Activated naive CD8-positive, alpha-beta T cell treated with anti-CD3 and anti-CD28 coated beads for 36 hours (primary cell): Measurements from ENCODE around the gene TLCD2. TPM values are rescaled to one million over a fixed set of nuclear protein-coding genes. Genes with fewer than 3 reads are reported as not detected.
"Not testable (repeated sequence)": the region's sequence is repeated elsewhere in the genome, so short reads cannot be mapped to it uniquely, and the experiment has no call there.

Experiments
- DNase-seq: peaks from one replicate; pipeline ENCODE4 v3.0.0; 2021
- H3K27ac Mint-ChIP-seq: one replicate; pipeline ENCODE4 v1.8.0; 2022; ENCODE audit warnings: mild to moderate bottlenecking, moderate library complexity, mixed read lengths
- H3K27me3 Mint-ChIP-seq: one replicate; pipeline ENCODE4 v1.8.0; 2022; ENCODE audit warnings: mild to moderate bottlenecking, mixed read lengths
- H3K36me3 Mint-ChIP-seq: one replicate; pipeline ENCODE4 v1.8.0; 2021; ENCODE audit warnings: mild to moderate bottlenecking, mixed read lengths
- H3K4me1 Mint-ChIP-seq: one replicate; pipeline ENCODE4 v1.8.0; 2021; ENCODE audit warnings: mixed read lengths
- H3K4me3 Mint-ChIP-seq: one replicate; pipeline ENCODE4 v1.8.0; 2022; ENCODE audit warnings: mild to moderate bottlenecking, moderate library complexity, mixed read lengths
- H3K9me3 Mint-ChIP-seq: one replicate; pipeline ENCODE4 v1.8.0; 2022; ENCODE audit warnings: mixed read lengths
- total RNA-seq, 2 experiments: library from RNA; stranded (reverse); gene quantifications; one replicate each; pipeline ENCODE4 v1.2.3, GENCODE V29; 2021

The TLCD2 gene
- total RNA-seq, 2 experiments from 2014 or later, result 0.04 to 0.06 TPM

DNA sequence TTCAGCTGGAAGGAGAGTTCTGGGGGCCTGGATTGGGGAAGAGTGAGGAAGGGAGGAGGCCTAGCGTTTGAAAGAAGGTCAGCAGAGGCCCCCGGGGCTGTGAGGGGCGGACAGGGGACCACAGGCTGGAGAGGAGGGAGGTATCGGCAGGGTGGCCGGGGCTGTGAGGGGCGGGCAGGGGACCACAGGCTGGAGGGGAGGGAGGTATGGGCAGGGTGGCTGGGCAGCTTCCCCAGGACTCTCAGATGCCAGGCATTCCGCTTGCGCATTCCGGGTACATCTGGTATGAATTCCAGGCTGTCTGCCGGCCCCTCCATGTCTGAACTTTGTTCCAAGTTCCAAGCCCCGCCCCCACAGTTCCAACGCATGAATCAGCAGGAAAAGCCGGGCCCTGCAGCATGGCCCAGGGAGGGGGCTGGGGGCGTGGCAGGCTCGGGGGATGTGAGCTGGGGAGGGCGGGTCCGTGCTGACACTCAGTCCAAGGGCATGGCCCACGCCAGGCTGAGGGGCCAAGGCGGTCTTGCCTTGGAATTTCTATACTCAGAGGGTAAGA, 4.3 kb upstream of the TLCD2 start:
- no peaks in the 10 kb centered on the region for H3K36me3 Mint-ChIP-seq
- DNase-seq, result peak; percentile 31
- H3K4me1 Mint-ChIP-seq, result peaks cover 26% of the 10 kb centered on the region
- no peak overlapping the region for H3K27ac Mint-ChIP-seq
- H3K4me3 Mint-ChIP-seq, result peak overlapping the region; percentile 35
- H3K9me3 Mint-ChIP-seq, result no peaks in the 10 kb centered on the region
- peaks cover 30% of the 10 kb centered on the region for H3K27me3 Mint-ChIP-seq

DNA sequence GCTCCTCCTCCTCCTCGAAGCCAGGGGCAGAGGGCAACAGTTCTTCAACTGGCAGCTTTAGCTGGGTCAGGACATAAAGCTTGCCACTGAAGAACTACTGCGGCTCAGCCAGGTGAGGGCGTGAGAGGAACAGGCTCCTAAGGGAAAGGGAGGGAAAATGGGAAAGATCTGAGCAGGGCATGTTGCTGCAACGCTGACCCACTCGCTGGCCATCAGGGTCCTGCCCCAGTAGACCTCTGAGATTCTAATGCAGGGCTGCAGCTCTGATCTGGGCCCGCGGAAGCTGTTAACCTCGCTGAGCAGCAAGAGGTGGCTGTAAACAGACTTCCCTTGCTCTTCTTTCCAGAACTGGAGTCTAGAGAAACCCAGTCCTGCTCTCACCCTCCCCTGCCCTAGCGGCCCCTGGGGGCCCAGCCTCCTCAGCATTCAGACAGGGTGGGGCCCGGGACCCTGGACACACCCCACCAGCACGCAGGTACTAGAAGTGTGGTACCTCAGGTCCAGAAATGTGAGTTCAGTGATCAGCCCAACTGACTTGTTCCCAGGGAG, 3.8 kb upstream of the TLCD2 start:
- no peaks in the 10 kb centered on the region for H3K9me3 Mint-ChIP-seq
- peaks cover 35% of the 10 kb centered on the region for H3K27me3 Mint-ChIP-seq
- H3K36me3 Mint-ChIP-seq, result no peaks in the 10 kb centered on the region
- H3K27ac Mint-ChIP-seq, result no peak overlapping the region
- H3K4me3 Mint-ChIP-seq, result peak overlapping the region; percentile 35
- no peak for DNase-seq
- H3K4me1 Mint-ChIP-seq, result peaks cover 27% of the 10 kb centered on the region

DNA sequence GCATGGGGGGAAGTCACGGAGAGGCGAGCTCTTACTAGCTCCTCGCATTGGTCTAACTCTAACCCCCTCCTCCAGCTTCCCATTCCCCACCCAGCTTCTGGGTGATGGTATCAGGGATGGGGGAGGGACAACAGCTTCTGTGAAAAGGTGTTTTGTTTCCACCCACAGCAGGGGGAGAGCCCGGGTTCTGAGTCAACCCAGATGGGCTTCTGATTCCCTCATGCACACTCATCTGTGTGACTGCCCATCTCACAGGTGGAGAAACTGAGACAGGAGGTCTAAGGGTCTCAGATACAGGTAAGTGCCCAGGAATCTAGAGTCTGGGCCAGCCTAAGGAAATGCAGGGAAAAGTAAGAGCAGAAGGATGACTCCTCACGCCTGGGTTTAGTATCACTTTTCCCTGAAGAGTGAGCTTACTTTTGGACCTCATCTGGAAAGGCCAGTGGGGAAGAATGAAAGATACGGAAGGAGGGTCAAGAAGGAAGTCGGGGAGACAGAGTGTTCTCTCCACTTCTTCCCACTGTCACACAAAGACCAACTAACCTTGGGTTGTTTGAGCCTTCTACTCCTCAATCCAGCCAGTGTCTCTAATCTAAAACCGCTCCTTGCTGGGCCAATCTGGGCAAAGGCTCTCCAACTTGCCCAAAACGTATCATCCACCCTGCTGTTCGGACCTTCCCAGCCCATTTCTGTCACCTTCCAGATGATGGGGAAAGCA, 3.1 kb upstream of the TLCD2 start:
- Mint-ChIP-seq H3K4me3 (no peak overlapping the region), H3K4me1 (peaks cover 29% of the 10 kb centered on the region), H3K27me3 (peaks cover 38% of the 10 kb centered on the region), H3K9me3 (no peaks in the 10 kb centered on the region), H3K27ac (no peak overlapping the region), H3K36me3 (no peaks in the 10 kb centered on the region)
- DNase-seq, result no peak

- Mint-ChIP-seq H3K27ac (no peak overlapping the region), H3K4me3 (no peak overlapping the region), H3K9me3 (no peaks in the 10 kb centered on the region), H3K27me3 (peaks cover 46% of the 10 kb centered on the region), H3K36me3 (no peaks in the 10 kb centered on the region), H3K4me1 (peaks cover 24% of the 10 kb centered on the region)
- DNase-seq, result no peak
Measured at GRCh38 chr17:1712271-1712670, 2.1 kb upstream of the TLCD2 start.

- DNase-seq, result no peak
- H3K27ac Mint-ChIP-seq, result no peak overlapping the region
- H3K36me3 Mint-ChIP-seq, result no peaks in the 10 kb centered on the region
- H3K9me3 Mint-ChIP-seq, result no peaks in the 10 kb centered on the region
- H3K27me3 Mint-ChIP-seq, result peaks cover 49% of the 10 kb centered on the region
- H3K4me1 Mint-ChIP-seq, result peaks cover 19% of the 10 kb centered on the region
- H3K4me3 Mint-ChIP-seq, result no peak overlapping the region
Measured at GRCh38 chr17:1711804-1712203, 1.6 kb upstream of the TLCD2 start.

- Mint-ChIP-seq H3K27me3 (peaks cover 53% of the 10 kb centered on the region), H3K9me3 (no peaks in the 10 kb centered on the region), H3K4me1 (peaks cover 18% of the 10 kb centered on the region)
Measured at GRCh38 chr17:1710807-1711553, 803 bp upstream of the TLCD2 start.

GRCh38 chr17:1709403-1709951, 700 bp downstream of the TLCD2 start:
- Mint-ChIP-seq H3K4me3 (no peak overlapping the region), H3K27me3 (peaks cover 58% of the 10 kb centered on the region), H3K27ac (no peak overlapping the region)

More at GRCh38 chr17:1710807-1711553, 803 bp upstream of the TLCD2 start:
- no peak overlapping the region for H3K27ac Mint-ChIP-seq
- H3K4me3 Mint-ChIP-seq, result peak overlapping the region; percentile 50
- DNase-seq, result no peak
- no peaks in the 10 kb centered on the region for H3K36me3 Mint-ChIP-seq

GRCh38 chr17:1708791-1709346, 1.3 kb downstream of the TLCD2 start:
- Mint-ChIP-seq H3K4me1 (peaks cover 12% of the 10 kb centered on the region), H3K4me3 (peak overlapping the region; percentile 8), H3K27me3 (peaks cover 52% of the 10 kb centered on the region)
- DNase-seq, H3K36me3 Mint-ChIP-seq, H3K27ac Mint-ChIP-seq, H3K9me3 Mint-ChIP-seq: not testable (repeated sequence)

More at GRCh38 chr17:1709403-1709951, 700 bp downstream of the TLCD2 start:
- no peak for DNase-seq
- H3K36me3 Mint-ChIP-seq, result no peaks in the 10 kb centered on the region
- H3K9me3 Mint-ChIP-seq, result no peaks in the 10 kb centered on the region
- peaks cover 14% of the 10 kb centered on the region for H3K4me1 Mint-ChIP-seq

DNA sequence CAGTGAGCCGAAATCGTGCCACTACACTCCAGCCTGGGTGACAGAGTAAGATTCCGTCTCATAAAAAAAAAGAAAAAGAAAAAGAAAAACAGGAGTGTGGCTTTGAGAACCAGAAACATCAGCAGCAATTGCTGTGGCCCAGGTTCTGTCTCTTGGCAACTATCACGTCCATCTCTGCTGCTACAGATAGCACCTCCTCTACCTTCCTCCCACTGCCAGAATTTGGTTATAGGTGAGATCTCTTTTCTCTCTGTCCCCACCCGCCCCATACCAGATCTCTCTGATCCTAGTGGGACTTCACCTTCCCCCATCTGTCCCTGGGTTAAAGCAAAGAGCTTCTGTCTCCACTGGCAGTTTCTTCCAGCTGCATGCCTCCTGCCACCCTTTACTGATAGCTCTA, 3.1 kb downstream of the TLCD2 start:
- Mint-ChIP-seq H3K27me3 (peaks cover 48% of the 10 kb centered on the region), H3K4me3 (no peak overlapping the region)
- no peak for DNase-seq

DNA sequence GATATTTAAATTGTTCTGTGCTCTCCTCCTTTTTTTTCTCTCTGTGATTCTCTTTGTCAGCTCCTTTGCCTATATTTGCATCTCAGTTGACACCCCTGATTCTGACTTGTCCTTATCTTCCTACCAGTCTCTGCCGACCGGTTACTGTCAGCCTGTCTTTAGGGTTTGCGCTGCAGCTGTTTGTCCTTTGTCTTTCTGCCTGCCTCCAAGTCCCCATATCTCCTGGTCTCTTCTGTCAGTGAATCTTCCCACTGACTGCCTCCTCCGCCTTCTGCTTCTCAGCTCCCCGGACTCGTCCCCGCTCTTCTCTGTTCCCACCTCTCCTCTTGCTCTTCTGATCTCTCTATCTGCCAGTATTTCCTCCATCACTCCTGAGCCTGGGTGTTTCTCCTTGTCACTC, 5.2 kb downstream of the TLCD2 start:
- no peak overlapping the region for H3K4me3 Mint-ChIP-seq
- DNase-seq, result no peak
- no peak overlapping the region for H3K27ac Mint-ChIP-seq
- peaks cover 34% of the 10 kb centered on the region for H3K27me3 Mint-ChIP-seq
- no peaks in the 10 kb centered on the region for H3K9me3 Mint-ChIP-seq
- peaks cover 3% of the 10 kb centered on the region for H3K4me1 Mint-ChIP-seq
- no peaks in the 10 kb centered on the region for H3K36me3 Mint-ChIP-seq

More for the DNA sequence above, 3.1 kb downstream of the TLCD2 start:
- no peaks in the 10 kb centered on the region for H3K36me3 Mint-ChIP-seq
- H3K9me3 Mint-ChIP-seq, result no peaks in the 10 kb centered on the region
- H3K27ac Mint-ChIP-seq, result no peak overlapping the region
- peaks cover 12% of the 10 kb centered on the region for H3K4me1 Mint-ChIP-seq

DNA sequence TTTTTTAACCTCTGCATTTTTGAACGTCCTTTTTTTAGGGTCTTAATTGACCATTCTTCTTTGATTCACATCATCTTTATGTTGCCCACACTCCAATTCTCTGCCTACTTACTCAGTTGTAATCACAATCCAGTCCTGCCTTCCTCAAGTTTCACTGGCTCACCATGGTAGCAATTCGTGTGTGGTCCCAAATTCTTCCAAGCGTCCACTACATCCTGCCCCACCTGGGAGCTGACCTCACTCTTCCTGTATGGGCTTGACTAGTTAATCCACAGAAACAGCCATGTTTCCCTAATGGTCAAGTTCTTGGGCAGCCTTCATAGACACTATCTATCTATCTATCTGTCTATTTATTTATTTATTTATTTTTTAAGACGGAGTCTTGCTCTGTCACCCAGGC, 7.1 kb downstream of the TLCD2 start:
- Mint-ChIP-seq H3K27me3 (peaks cover 25% of the 10 kb centered on the region), H3K4me3 (no peak overlapping the region), H3K27ac (no peak overlapping the region), H3K9me3 (no peaks in the 10 kb centered on the region), H3K4me1 (no peaks in the 10 kb centered on the region), H3K36me3 (no peaks in the 10 kb centered on the region)
- no peak for DNase-seq

GRCh38 chr17:1699891-1700290, 10.3 kb downstream of the TLCD2 start:
- H3K27ac Mint-ChIP-seq, H3K27me3 Mint-ChIP-seq, DNase-seq, H3K4me1 Mint-ChIP-seq, H3K9me3 Mint-ChIP-seq, H3K4me3 Mint-ChIP-seq, H3K36me3 Mint-ChIP-seq: not testable (repeated sequence)

- Mint-ChIP-seq H3K27ac (no peak overlapping the region), H3K36me3 (no peaks in the 10 kb centered on the region), H3K9me3 (no peaks in the 10 kb centered on the region), H3K4me3 (no peak overlapping the region), H3K27me3 (no peaks in the 10 kb centered on the region), H3K4me1 (no peaks in the 10 kb centered on the region)
- DNase-seq, result no peak
Measured at GRCh38 chr17:1697681-1698080, 12.5 kb downstream of the TLCD2 start.

DNA sequence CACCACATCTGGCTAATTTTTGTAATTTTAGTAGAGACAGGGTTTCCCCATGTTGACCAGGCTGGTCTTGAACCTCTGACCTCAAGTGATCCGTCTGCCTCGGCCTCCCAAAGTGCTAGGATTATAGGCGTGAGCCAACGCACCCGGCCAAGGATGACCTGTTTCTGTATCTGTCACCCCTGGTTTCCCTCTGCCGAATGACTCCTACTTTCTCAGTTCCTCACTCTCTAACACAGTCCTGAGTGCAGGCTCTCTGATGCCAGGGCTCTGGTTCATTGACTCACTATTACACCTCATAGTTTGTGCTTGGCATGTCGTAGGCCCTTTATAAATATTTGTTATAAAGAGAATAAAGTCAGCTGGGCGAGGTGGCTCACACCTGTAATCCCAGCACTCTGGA, 14.8 kb downstream of the TLCD2 start:
- H3K4me1 Mint-ChIP-seq, result no peaks in the 10 kb centered on the region
- H3K4me3 Mint-ChIP-seq, result no peak overlapping the region
- H3K27ac Mint-ChIP-seq, result no peak overlapping the region
- no peaks in the 10 kb centered on the region for H3K36me3 Mint-ChIP-seq
- no peaks in the 10 kb centered on the region for H3K27me3 Mint-ChIP-seq
- no peaks in the 10 kb centered on the region for H3K9me3 Mint-ChIP-seq
- DNase-seq, result no peak

DNA sequence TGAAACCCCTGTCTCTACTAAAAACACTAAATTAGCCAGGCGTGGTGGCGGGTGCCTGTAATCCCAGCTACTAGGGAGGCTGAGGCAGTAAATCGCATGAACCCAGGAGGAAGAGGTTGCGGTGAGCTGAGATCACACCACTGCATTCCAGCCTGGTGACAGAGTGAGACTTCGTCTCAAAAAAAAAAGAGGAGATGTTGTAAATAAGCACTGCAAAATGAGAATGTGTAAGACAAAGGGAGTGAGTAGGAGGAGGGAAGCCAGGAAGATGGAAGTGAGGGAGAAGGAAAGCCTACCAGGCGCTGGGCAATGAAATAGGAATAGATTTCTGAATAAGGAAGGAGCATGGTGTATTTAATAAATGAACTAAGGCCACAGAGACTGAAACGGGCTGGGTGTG, 16.8 kb downstream of the TLCD2 start:
- H3K4me3 Mint-ChIP-seq, result no peak overlapping the region
- H3K27me3 Mint-ChIP-seq, result no peaks in the 10 kb centered on the region
- no peaks in the 10 kb centered on the region for H3K9me3 Mint-ChIP-seq
- no peaks in the 10 kb centered on the region for H3K4me1 Mint-ChIP-seq
- no peak overlapping the region for H3K27ac Mint-ChIP-seq
- H3K36me3 Mint-ChIP-seq, result no peaks in the 10 kb centered on the region
- no peak for DNase-seq
